ENCODE measurements around the gene KPNA5.
A peak's percentile ranks its signal among the peaks of the same experiment; 100 is the strongest.

KPNA5 gene

GRCh38 chr6:116763906-116764628 lies 83.1 kb downstream of the KPNA5 start:
- H3K4me3 ChIP-seq (ENCODE audit: low read length) = peak overlapping the region; percentile 84
- no peak overlapping the region for H3K27ac ChIP-seq (ENCODE audit: low read length)
- H3K4me1 ChIP-seq (ENCODE audit: insufficient read depth, low read length) = peaks cover 4% of the 10 kb centered on the region; the same call in 1 of the 2 replicates
- H3K36me3 ChIP-seq (ENCODE audit: insufficient read depth, low read depth, low read length) = no peaks in the 10 kb centered on the region
- H3K9ac ChIP-seq (ENCODE audit: low read depth, low read length) = 0 out of 2 replicates have a peak overlapping the region, but pooled peaks have one; percentile 46
- no peaks in the 10 kb centered on the region for H3K9me3 ChIP-seq (ENCODE audit: insufficient read depth, low read depth, low read length)
- peaks cover 47% of the 10 kb centered on the region for H3K27me3 ChIP-seq (ENCODE audit: insufficient read depth, low read length)

DNA sequence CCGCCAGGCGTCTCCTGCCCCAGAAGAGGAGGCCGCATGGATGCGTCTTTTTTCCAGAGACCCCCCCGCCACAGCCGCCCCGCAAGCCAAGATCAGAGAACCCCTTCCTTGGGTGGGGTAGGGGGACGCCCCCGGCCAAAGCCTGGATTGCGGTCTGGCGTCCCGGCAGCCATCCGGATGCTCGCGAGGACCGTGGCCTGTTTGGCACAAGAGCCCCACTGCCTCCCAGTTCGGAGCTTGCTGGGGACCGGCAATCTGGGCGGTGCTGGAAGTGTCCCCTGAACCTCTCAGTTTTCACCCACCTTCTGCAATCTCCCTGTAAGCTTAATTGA lies 83.6 kb downstream of the KPNA5 start:
- Histone ChIP-seq H3K27ac (ENCODE audit: low read length) (no peak overlapping the region), H3K4me1 (ENCODE audit: insufficient read depth, low read length) (peaks cover 4% of the 10 kb centered on the region; the same call in 1 of the 2 replicates), H3K27me3 (ENCODE audit: insufficient read depth, low read length) (peaks cover 47% of the 10 kb centered on the region), H3K9me3 (ENCODE audit: insufficient read depth, low read depth, low read length) (no peaks in the 10 kb centered on the region), H3K36me3 (ENCODE audit: insufficient read depth, low read depth, low read length) (no peaks in the 10 kb centered on the region), H3K9ac (ENCODE audit: low read depth, low read length) (peak overlapping the region; percentile 46; the same call in 1 of the 2 replicates), H3K4me3 (ENCODE audit: low read length) (peak overlapping the region; percentile 84)

DNA sequence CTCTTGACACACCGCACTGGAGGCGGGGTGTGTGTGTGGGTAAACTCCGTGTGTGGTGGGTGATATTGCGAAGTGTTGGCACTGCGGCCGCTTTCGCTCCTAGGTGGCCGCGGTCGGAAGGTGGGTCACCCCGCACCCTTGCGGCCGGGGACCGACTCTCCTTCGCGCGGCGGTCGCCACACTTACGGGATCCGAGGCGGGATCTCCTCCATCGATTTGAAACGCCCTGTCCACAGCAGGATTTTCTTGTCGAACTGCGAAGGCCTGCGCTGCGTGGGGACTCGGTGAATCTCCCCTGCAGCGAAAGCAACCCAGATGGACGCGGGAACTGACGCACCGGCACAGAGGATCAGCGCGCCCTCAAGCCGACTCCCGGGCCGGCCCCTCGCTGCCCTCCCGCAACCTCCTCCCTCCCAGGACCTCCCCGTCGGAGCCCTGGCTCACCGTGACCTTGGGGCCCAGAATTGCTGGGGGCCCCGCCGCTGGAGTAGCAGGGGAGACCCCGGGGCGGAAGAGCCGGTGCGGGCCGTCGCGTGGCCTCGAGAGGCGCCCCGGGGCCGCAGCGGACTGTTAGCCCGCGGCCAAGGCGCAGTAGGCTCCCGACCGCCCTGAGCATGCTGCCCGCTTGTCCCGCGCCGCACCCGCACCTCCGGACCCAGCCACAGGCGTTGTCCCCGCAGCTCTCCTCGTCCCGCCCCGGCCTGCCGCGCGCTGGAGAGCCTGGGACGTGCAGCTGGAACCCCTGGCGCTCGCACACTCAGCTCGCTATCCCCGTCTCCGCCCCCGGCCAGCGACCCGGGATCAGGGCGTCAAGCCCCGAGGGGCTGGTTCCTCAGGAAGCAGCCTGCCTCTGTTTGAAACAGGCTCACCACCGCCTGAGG lies 84.2 kb downstream of the KPNA5 start, which contains the start of gene FAM162B:
Gene FAM162B, minus strand, starts transcription at position 759 of the 881 bp plus-strand sequence. Its CDS starts 143 bp downstream, at position 616.
- H3K4me3 ChIP-seq (ENCODE audit: low read length) = peak within 1 kb of the TSS; percentile 84
- no peak within 1 kb of the TSS for H3K27ac ChIP-seq (ENCODE audit: low read length)
- H3K27me3 ChIP-seq (ENCODE audit: insufficient read depth, low read length) = peaks cover 47% of the 10 kb centered on the region
- peak within 1 kb of the TSS; percentile 46; the same call in 1 of the 2 replicates for H3K9ac ChIP-seq (ENCODE audit: low read depth, low read length)
- H3K36me3 ChIP-seq (ENCODE audit: insufficient read depth, low read depth, low read length) = no peaks in the 10 kb centered on the region
- H3K9me3 ChIP-seq (ENCODE audit: insufficient read depth, low read depth, low read length) = no peaks in the 10 kb centered on the region
- peaks cover 4% of the 10 kb centered on the region; the same call in 1 of the 2 replicates for H3K4me1 ChIP-seq (ENCODE audit: insufficient read depth, low read length)

DNA sequence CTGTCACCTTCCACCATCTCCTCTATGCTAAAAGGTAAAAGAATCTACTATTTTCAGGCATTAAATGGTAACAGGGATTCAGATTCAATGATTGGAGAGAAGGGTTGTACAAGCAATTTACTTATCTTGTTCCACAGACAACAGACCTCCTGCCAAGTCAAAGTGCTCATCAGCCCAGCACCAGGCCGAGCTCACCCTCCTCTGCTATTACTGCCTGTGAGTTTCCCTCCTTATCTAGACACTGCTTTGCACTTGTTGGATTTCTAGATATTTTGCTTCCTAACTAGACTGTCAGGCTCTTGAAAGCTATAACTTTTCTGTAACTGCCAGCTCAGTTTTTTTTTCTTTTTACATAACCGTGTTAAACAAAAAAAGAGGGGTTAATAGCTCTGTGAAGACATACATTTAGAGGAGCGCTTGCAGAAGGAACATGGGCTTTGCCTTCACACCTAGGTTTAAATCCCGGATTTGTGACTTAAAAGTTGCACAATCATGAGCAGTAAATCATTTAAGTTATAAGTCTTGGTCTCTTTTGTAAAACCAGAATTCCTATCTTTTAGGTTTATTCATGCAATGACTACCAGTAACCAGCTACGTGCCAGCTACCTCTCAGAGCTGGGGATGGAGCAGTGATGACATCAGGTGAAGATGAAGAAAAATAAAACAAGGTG lies 85.6 kb downstream of the KPNA5 start:
- Histone ChIP-seq H3K4me1 (ENCODE audit: insufficient read depth, low read length) (peaks cover 4% of the 10 kb centered on the region; the same call in 1 of the 2 replicates), H3K27me3 (ENCODE audit: insufficient read depth, low read length) (peaks cover 47% of the 10 kb centered on the region), H3K9ac (ENCODE audit: low read depth, low read length) (no peak overlapping the region), H3K4me3 (ENCODE audit: low read length) (no peak overlapping the region), H3K27ac (ENCODE audit: low read length) (no peak overlapping the region), H3K36me3 (ENCODE audit: insufficient read depth, low read depth, low read length) (no peaks in the 10 kb centered on the region), H3K9me3 (ENCODE audit: insufficient read depth, low read depth, low read length) (no peaks in the 10 kb centered on the region)

DNA sequence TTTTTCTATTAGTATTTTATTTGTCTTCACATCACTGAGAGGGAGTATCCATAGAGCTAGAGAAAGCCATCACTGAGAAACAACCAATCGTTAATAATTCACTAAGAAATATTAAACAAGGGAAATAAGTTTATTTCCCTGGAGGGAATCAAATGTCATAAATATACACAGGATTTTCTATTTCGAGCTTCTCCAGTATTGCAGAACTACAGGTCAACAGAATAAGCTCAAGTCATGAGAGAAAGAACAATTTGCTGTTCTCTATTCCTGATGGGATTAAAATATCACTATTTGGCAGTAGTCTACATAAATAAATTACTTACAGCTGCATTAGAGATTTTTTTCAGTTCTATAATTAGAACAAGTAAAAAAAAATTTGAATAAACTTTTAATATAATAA lies 86.7 kb downstream of the KPNA5 start:
- no peak overlapping the region for H3K9ac ChIP-seq (ENCODE audit: low read depth, low read length)
- no peak overlapping the region for H3K4me3 ChIP-seq (ENCODE audit: low read length)

DNA sequence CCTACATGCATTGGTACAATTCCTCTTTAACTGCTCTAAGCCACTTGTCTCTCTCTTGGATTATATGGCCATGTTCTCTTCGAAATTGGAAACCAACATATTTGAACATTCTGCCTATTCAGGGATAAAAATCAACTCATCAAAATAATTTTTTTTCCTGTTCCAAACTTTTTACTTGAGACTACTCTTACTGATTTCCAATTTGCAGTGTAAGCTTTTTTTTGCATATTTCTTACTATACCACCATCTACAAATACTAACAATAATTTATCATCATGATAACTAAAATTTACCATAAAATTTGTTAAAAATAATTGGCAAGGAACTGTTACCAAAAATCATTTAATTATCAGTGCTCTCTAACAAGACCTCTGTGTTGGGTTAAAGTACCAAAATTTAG lies 91.4 kb downstream of the KPNA5 start:
- no peak overlapping the region for H3K27ac ChIP-seq (ENCODE audit: low read length)
- H3K4me3 ChIP-seq (ENCODE audit: low read length) = no peak overlapping the region
- no peaks in the 10 kb centered on the region for H3K36me3 ChIP-seq (ENCODE audit: insufficient read depth, low read depth, low read length)
- H3K27me3 ChIP-seq (ENCODE audit: insufficient read depth, low read length) = peaks cover 2% of the 10 kb centered on the region
- no peak overlapping the region for H3K9ac ChIP-seq (ENCODE audit: low read depth, low read length)
- H3K9me3 ChIP-seq (ENCODE audit: insufficient read depth, low read depth, low read length) = no peaks in the 10 kb centered on the region
- H3K4me1 ChIP-seq (ENCODE audit: insufficient read depth, low read length) = no peaks in the 10 kb centered on the region

More for the DNA sequence above, 86.7 kb downstream of the KPNA5 start:
- Histone ChIP-seq H3K36me3 (ENCODE audit: insufficient read depth, low read depth, low read length) (no peaks in the 10 kb centered on the region), H3K27me3 (ENCODE audit: insufficient read depth, low read length) (peaks cover 47% of the 10 kb centered on the region), H3K4me1 (ENCODE audit: insufficient read depth, low read length) (no peaks in the 10 kb centered on the region), H3K9me3 (ENCODE audit: insufficient read depth, low read depth, low read length) (no peaks in the 10 kb centered on the region), H3K27ac (ENCODE audit: low read length) (no peak overlapping the region)

- Histone ChIP-seq H3K9me3 (ENCODE audit: insufficient read depth, low read depth, low read length) (no peaks in the 10 kb centered on the region), H3K4me1 (ENCODE audit: insufficient read depth, low read length) (no peaks in the 10 kb centered on the region), H3K27ac (ENCODE audit: low read length) (no peak overlapping the region), H3K9ac (ENCODE audit: low read depth, low read length) (no peak overlapping the region), H3K4me3 (ENCODE audit: low read length) (no peak overlapping the region), H3K27me3 (ENCODE audit: insufficient read depth, low read length) (no peaks in the 10 kb centered on the region), H3K36me3 (ENCODE audit: insufficient read depth, low read depth, low read length) (no peaks in the 10 kb centered on the region)
Measured at GRCh38 chr6:116773886-116774285, 92.9 kb downstream of the KPNA5 start.

- no peak overlapping the region for H3K4me3 ChIP-seq (ENCODE audit: low read length)
- no peaks in the 10 kb centered on the region for H3K27me3 ChIP-seq (ENCODE audit: insufficient read depth, low read length)
- H3K36me3 ChIP-seq (ENCODE audit: insufficient read depth, low read depth, low read length) = no peaks in the 10 kb centered on the region
- H3K4me1 ChIP-seq (ENCODE audit: insufficient read depth, low read length) = no peaks in the 10 kb centered on the region
- H3K27ac ChIP-seq (ENCODE audit: low read length) = no peak overlapping the region
- H3K9me3 ChIP-seq (ENCODE audit: insufficient read depth, low read depth, low read length) = no peaks in the 10 kb centered on the region
- H3K9ac ChIP-seq (ENCODE audit: low read depth, low read length) = no peak overlapping the region
Measured at GRCh38 chr6:116779573-116780164, 98.7 kb downstream of the KPNA5 start.

GRCh38 chr6:116783852-116784251 lies 102.8 kb downstream of the KPNA5 start:
- no peak overlapping the region for H3K4me3 ChIP-seq (ENCODE audit: low read length)

More at GRCh38 chr6:116783852-116784251, 102.8 kb downstream of the KPNA5 start:
- Histone ChIP-seq H3K27ac (ENCODE audit: low read length) (no peak overlapping the region), H3K36me3 (ENCODE audit: insufficient read depth, low read depth, low read length) (no peaks in the 10 kb centered on the region), H3K4me1 (ENCODE audit: insufficient read depth, low read length) (no peaks in the 10 kb centered on the region), H3K9me3 (ENCODE audit: insufficient read depth, low read depth, low read length) (no peaks in the 10 kb centered on the region; the same call in 1 of the 2 replicates), H3K9ac (ENCODE audit: low read depth, low read length) (no peak overlapping the region), H3K27me3 (ENCODE audit: insufficient read depth, low read length) (no peaks in the 10 kb centered on the region)
